ENCODE results near the gene RIN2.
A peak's percentile ranks its signal among the peaks of the same experiment; 100 is the strongest.

The RIN2 gene, protein sequence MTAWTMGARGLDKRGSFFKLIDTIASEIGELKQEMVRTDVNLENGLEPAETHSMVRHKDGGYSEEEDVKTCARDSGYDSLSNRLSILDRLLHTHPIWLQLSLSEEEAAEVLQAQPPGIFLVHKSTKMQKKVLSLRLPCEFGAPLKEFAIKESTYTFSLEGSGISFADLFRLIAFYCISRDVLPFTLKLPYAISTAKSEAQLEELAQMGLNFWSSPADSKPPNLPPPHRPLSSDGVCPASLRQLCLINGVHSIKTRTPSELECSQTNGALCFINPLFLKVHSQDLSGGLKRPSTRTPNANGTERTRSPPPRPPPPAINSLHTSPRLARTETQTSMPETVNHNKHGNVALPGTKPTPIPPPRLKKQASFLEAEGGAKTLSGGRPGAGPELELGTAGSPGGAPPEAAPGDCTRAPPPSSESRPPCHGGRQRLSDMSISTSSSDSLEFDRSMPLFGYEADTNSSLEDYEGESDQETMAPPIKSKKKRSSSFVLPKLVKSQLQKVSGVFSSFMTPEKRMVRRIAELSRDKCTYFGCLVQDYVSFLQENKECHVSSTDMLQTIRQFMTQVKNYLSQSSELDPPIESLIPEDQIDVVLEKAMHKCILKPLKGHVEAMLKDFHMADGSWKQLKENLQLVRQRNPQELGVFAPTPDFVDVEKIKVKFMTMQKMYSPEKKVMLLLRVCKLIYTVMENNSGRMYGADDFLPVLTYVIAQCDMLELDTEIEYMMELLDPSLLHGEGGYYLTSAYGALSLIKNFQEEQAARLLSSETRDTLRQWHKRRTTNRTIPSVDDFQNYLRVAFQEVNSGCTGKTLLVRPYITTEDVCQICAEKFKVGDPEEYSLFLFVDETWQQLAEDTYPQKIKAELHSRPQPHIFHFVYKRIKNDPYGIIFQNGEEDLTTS

DNA sequence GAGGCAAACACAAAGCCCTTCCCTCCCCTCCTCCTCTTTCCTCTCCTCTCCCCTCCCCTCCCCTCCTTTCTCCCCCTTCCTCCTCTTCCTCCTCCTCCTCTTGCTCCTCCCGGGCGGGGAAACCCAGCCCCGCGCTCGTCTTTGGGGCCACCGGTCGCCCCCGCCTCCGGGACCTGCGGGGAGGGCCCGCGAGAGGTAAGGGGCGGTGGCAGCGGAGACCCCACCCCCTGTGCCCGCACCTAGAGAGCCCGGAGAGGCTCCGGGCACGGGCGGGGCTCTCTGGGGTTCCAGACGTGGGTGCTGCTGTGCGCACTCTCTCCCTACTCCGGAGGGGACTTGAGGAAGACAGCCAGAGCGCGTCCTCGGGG, at the start of gene RIN2:
Gene RIN2, plus strand, starts transcription at position 126 of the 368 bp plus-strand sequence. CDS start 131,344 bp downstream, outside the sequence.
- Mint-ChIP-seq H3K4me3 (peak within 1 kb of the TSS; percentile 59), H3K27me3 (peaks cover 46% of the 10 kb centered on the region), H3K36me3 (ENCODE audit: low read depth) (no peaks in the 10 kb centered on the region), H3K27ac (no peak within 1 kb of the TSS), H3K9me3 (peaks cover 4% of the 10 kb centered on the region), H3K4me1 (ENCODE audit: low read depth) (peaks cover 3% of the 10 kb centered on the region)

DNA sequence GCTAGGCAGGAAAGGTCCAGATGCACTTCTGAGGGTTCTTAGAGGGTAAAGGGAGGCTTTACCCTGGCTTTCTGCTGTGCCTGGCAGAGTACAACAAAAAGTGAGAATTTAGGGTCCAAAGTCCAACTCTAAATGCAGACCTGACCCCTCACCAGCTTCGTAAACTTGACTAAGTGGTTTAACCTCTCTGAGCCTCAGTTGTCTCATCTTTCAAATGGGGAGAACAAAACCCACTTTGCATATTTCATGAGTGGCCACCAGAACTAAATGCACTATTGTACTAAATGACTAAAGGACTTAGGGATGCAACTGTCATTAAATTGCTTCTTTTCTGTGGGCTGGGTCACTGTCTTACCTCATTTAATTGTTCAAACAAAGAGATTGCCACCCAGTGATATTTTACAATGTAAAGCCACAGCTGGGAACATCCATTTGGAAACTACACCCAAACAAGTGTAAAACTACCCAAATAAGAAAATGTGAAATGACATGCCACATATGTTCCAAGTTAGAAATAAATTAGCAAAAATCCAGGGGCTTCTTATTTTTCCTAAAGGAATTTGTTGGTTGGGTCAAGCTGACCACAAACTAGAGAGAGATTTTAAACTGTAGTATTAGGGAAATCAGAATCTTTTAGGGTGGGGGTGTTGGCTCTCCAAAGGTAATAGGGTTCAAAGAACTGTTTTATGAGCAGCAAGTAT, 48.3 kb upstream of the RIN2 start:
- no peaks in the 10 kb centered on the region for H3K27me3 Mint-ChIP-seq
- no peaks in the 10 kb centered on the region for H3K4me1 Mint-ChIP-seq (ENCODE audit: low read depth)
- no peak overlapping the region for H3K4me3 Mint-ChIP-seq
- no peaks in the 10 kb centered on the region for H3K36me3 Mint-ChIP-seq (ENCODE audit: low read depth)
- H3K9me3 Mint-ChIP-seq = no peaks in the 10 kb centered on the region
- no peak overlapping the region for H3K27ac Mint-ChIP-seq

DNA sequence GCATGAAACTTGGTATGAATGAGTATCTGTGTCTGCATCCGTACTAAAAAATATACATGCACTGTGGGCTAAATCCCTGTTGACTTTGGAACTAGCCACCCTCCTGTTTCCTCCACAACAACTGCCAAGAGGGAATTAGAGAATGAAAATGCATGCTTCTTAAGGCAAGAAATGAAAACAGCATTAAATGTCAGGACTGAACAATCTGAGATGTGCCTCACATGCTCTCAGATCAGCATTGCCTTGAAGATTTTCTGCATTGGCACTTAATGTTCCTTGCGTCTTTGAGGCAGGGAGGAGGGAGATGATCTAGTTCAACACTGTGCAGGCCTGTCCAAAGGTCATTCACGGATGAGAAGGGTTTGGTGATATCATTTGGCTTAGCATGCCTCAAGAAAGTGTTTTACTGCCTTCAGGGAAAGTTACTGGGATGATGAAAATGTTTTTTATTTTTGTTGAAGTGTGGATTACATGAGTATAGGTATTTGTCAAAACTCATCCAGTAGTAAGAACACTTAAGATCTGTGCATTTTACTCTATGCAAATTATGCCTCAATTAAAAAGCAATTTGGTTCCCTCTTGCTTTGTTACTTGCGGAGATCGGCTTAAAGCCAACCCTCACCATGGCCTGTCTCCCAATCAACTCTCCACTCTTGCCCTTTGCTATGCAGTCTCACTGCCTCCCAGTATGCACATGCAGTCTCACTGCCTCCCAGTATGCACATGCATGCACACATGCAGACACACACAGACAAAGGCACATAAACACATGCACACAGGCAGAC, 47.5 kb upstream of the RIN2 start:
- Mint-ChIP-seq H3K4me3 (no peak overlapping the region), H3K27ac (no peak overlapping the region), H3K4me1 (ENCODE audit: low read depth) (no peaks in the 10 kb centered on the region), H3K27me3 (no peaks in the 10 kb centered on the region), H3K36me3 (ENCODE audit: low read depth) (no peaks in the 10 kb centered on the region), H3K9me3 (no peaks in the 10 kb centered on the region)

DNA sequence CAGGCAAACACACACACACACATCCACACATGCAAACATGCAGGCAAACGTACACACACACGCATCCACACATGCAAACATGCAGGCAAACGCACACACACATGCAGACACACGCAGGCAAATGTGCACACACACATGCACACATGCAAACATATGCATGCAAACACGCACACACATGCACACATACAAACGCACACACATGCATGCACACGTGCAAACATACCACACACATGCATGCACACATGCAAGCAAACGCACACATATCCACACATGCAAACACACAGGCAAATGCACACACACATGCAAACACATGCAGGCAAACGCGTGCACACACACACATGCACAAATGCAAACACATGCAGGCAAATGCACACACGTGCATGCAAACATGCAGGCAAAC, 46.9 kb upstream of the RIN2 start:
- Mint-ChIP-seq H3K9me3 (no peaks in the 10 kb centered on the region), H3K27me3 (no peaks in the 10 kb centered on the region), H3K36me3 (ENCODE audit: low read depth) (no peaks in the 10 kb centered on the region), H3K4me1 (ENCODE audit: low read depth) (no peaks in the 10 kb centered on the region), H3K27ac (no peak overlapping the region), H3K4me3 (no peak overlapping the region)

DNA sequence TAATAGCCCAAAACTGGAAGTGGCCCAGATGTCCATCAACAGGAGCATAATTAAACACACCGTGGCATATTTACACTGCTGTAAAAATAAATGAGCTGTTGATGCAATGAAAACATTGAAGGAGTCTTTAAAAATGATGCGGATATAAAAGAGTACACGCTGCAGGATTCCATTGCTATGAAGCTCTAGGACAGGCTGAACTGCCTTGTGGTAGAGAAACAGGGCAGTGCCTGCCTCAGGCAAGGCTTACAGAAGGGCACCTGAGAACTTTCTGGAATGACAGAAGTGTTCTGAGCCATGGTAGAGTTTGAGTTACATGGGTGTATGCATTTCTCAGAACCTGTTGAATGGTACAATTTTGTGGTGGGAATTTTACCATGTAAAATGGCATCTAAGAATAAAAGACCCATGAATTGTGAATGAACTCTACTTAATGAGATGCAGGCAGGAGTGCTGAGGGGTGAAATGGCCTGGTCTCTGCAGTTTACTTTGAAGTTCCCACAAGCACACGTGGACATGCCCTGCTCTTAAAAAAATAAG, 45.3 kb upstream of the RIN2 start:
- H3K36me3 Mint-ChIP-seq (ENCODE audit: low read depth) = no peaks in the 10 kb centered on the region
- no peak overlapping the region for H3K27ac Mint-ChIP-seq
- no peaks in the 10 kb centered on the region for H3K27me3 Mint-ChIP-seq
- peaks cover 4% of the 10 kb centered on the region for H3K9me3 Mint-ChIP-seq
- no peaks in the 10 kb centered on the region for H3K4me1 Mint-ChIP-seq (ENCODE audit: low read depth)
- no peak overlapping the region for H3K4me3 Mint-ChIP-seq

DNA sequence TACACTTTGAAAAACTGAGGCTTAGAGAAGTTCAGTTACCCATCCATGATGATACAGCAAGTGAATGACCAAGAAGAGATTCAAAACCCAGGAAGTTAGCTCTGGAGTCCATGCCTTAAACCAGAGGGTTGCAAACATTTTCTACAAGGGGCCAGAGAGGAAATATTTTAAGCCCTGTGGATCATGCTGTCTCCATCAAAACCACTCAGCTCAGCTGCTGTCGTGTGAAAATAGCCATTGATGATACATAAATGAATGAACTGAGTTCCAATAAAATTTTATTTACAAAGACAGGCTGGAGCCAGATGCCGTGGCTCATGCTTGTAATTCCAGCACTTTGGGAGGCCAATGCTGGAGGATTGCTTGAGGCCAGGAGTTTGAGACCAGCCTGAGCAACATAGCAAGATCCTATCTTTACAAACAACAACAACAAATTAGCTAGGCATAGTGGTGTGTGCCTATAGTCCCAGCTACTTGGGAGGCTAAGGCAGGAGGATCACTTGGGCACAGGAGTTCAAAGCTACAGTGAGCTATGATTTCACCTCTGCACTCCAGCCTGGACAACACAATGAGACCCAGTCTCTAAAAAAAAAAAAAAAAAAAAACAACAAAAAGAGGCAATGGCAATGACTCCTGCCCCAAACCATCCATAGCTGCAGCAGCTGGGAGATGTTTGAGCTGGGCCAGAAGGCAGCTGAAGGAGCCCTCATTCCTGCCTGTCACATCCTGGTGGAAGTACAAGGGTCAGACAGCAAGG, 44.1 kb upstream of the RIN2 start:
- no peak overlapping the region for H3K27ac Mint-ChIP-seq
- H3K4me1 Mint-ChIP-seq (ENCODE audit: low read depth) = no peaks in the 10 kb centered on the region
- H3K27me3 Mint-ChIP-seq = peaks cover 4% of the 10 kb centered on the region
- H3K36me3 Mint-ChIP-seq (ENCODE audit: low read depth) = no peaks in the 10 kb centered on the region
- peaks cover 11% of the 10 kb centered on the region for H3K9me3 Mint-ChIP-seq
- no peak overlapping the region for H3K4me3 Mint-ChIP-seq

DNA sequence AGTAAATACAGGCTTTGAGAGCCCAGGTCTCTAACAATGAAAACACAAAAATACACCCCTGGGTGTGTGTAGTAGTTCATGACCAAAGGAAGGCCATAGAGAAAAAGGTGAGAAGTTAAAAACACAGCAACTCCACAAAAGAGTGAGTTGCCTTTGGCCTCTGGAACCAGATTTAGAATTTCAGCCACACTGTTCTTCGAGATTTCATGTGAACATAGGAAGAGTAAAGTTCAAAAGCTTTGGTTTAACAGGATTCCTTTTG, 43.5 kb upstream of the RIN2 start:
- Mint-ChIP-seq H3K27me3 (peaks cover 8% of the 10 kb centered on the region), H3K4me3 (no peak overlapping the region), H3K9me3 (peaks cover 11% of the 10 kb centered on the region), H3K36me3 (ENCODE audit: low read depth) (no peaks in the 10 kb centered on the region), H3K27ac (no peak overlapping the region), H3K4me1 (ENCODE audit: low read depth) (no peaks in the 10 kb centered on the region)

DNA sequence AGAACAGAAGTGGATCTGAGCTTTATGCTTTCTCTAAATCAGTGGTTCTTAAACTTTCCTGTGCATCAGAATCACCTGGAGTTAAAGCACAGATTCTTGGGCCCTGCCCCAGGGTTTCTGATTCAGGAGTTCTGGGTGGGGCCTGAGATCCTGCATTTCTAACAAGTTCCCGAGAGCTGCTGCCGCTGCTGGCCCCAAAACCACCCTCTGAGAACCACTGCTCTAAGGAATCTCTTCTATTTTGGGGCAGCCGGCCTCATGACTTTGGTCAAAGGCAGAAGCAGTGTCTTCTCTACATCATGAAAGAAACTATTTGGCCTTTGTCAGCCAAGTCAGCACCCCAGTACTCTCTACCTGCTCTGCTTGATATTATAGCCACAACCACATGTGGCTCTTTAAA, 42.1 kb upstream of the RIN2 start:
- H3K9me3 Mint-ChIP-seq = peaks cover 11% of the 10 kb centered on the region
- H3K27ac Mint-ChIP-seq = no peak overlapping the region
- no peak overlapping the region for H3K4me3 Mint-ChIP-seq
- no peaks in the 10 kb centered on the region for H3K4me1 Mint-ChIP-seq (ENCODE audit: low read depth)
- peaks cover 8% of the 10 kb centered on the region for H3K27me3 Mint-ChIP-seq
- H3K36me3 Mint-ChIP-seq (ENCODE audit: low read depth) = no peaks in the 10 kb centered on the region

DNA sequence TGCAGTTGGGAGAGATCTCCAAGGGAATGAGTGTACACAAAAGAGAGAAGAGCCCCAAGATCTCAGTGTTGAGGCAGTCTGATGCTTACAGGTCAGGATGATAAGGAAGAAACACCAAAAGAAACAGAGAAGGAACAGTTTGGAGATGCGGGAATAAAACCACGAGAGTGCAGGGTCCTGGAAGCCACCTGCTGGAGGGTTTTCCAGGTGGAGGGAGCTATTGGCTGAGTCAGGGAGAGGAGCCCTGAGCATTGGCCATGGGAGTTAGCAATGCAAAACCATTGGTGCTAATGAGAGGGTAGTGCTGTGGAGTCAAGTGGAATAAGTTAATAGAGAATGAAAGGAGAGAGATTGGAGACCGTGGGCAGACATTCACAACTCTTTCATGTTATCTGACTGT, 39.2 kb upstream of the RIN2 start:
- no peaks in the 10 kb centered on the region for H3K4me1 Mint-ChIP-seq (ENCODE audit: low read depth)
- H3K27ac Mint-ChIP-seq = no peak overlapping the region
- peaks cover 11% of the 10 kb centered on the region for H3K9me3 Mint-ChIP-seq
- H3K4me3 Mint-ChIP-seq = no peak overlapping the region
- H3K36me3 Mint-ChIP-seq (ENCODE audit: low read depth) = no peaks in the 10 kb centered on the region
- peaks cover 8% of the 10 kb centered on the region for H3K27me3 Mint-ChIP-seq

DNA sequence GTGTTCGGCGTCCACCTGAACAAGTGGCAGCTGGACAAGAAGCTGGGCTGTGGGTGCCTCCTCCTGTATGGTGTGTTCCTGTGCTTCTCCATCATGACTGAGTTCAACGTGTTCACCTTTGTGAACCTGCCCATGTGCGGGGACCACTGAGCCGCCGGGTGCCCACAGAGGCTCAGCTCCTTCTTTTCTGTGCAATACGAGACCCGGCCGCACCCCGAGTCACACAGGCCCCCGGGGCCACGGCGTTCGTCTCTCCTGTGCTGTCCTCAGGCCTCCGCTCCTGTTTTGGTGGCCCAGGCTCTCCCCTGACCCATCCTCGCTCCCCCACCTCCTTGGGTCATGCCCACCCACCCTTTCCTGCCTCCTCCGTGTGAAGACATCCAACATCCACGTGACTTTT, 37.1 kb upstream of the RIN2 start:
- Mint-ChIP-seq H3K4me3 (no peak overlapping the region), H3K27me3 (peaks cover 8% of the 10 kb centered on the region), H3K4me1 (ENCODE audit: low read depth) (no peaks in the 10 kb centered on the region), H3K9me3 (peaks cover 11% of the 10 kb centered on the region), H3K27ac (no peak overlapping the region), H3K36me3 (ENCODE audit: low read depth) (no peaks in the 10 kb centered on the region)

DNA sequence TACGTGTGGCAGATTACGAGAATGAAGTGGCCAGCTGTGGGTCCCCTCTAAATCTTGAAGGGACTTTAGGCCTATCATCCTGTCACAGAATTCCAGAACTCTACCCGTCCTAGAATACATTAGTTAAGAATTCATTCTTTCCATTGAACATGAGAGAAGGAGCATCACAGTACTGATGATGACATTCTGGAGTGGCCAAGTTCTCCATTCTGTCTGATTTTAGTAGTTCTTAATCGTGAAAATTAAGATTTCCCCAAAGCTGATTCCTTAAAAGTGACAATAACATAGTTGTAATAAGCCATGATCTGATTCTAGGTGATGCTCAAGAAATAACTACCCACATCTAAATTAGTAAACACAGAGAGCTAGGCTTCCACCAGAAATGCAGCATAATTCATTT, 35.0 kb upstream of the RIN2 start:
- no peak overlapping the region for H3K4me3 Mint-ChIP-seq
- peaks cover 5% of the 10 kb centered on the region for H3K9me3 Mint-ChIP-seq
- peaks cover 8% of the 10 kb centered on the region for H3K27me3 Mint-ChIP-seq
- H3K4me1 Mint-ChIP-seq (ENCODE audit: low read depth) = no peaks in the 10 kb centered on the region
- no peaks in the 10 kb centered on the region for H3K36me3 Mint-ChIP-seq (ENCODE audit: low read depth)
- no peak overlapping the region for H3K27ac Mint-ChIP-seq

DNA sequence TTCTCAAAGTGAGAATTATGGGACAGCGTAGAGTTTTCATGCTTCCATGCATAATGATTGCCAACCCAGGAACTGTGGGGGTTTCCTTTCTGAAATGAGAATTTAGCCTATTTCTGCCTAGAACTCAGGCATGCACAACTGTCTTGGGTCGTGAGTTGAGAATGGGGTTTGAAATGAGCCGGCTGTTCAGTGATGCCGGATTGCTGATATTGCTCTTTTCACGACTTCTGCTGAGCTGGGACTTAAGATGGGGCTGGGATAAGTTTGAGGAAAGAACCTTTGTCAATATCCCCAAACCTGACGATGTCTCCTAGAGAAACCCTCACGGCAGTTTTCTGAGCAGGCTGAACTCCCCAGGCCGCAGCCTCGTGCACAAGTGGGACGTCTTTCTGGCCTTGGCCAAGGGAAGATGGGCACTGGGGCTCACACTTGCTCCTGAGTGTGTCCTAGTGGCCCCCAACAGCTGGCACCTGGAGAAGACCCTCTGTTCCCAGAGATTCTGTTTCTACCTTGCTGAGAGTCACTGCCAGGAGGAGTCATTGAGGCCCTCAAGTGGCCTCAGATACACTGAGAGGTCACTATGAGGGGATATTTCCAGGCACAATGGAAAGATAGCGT, 34.1 kb upstream of the RIN2 start:
- Mint-ChIP-seq H3K27ac (no peak overlapping the region), H3K27me3 (peaks cover 4% of the 10 kb centered on the region), H3K36me3 (ENCODE audit: low read depth) (no peaks in the 10 kb centered on the region), H3K4me1 (ENCODE audit: low read depth) (no peaks in the 10 kb centered on the region), H3K9me3 (no peaks in the 10 kb centered on the region), H3K4me3 (no peak overlapping the region)

DNA sequence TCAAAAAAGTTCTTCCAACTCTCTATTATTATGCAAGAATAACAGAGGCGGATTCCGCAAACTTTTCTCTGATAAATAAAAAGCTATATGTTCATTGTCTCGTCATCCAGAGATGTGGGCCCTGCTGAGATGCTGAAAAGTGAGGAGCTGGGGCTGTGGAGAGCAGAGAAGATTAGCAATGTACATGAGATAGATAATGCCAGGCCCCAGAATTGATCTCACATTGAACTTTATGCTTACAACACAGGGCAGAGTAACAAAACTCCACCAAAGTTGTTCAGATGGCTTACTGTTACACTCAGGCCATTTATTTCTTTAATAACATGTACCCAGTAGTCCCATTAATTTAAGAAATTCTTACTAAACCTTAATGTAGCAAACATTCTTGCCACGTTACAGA, 32.7 kb upstream of the RIN2 start:
- H3K4me3 Mint-ChIP-seq = no peak overlapping the region
- peaks cover 4% of the 10 kb centered on the region for H3K27me3 Mint-ChIP-seq
- H3K4me1 Mint-ChIP-seq (ENCODE audit: low read depth) = no peaks in the 10 kb centered on the region
- no peak overlapping the region for H3K27ac Mint-ChIP-seq
- no peaks in the 10 kb centered on the region for H3K36me3 Mint-ChIP-seq (ENCODE audit: low read depth)
- no peaks in the 10 kb centered on the region for H3K9me3 Mint-ChIP-seq

Measured in stimulated activated naive CD8-positive, alpha-beta T cell treated with anti-CD3 and anti-CD28 coated beads, Interleukin-15, Interleukin-2, amounts not matched to agents 100 ng/mL and 50 ng/mL, for 24 hours (primary cell).